RWPE2 (cell line): ENCODE results near the gene C1QL4.
"Not testable (repeated sequence)": the region's sequence is repeated elsewhere in the genome, so short reads cannot be mapped to it uniquely, and the experiment has no call there.

ENCODE experiments used
- ATAC-seq: fragments of 200-7000 bp; cut with Tn5 transposase; 3 replicates; pipeline ENCODE4 v1.9.1; 2021; ENCODE audit warnings: low read depth
- DNase-seq: peaks from one replicate; pipeline ENCODE4 v3.0.0-alpha.2; 2020; ENCODE audit warnings: low spot score
- H3K27ac ChIP-seq: fragments of 450-650 bp; 2 replicates; pipeline ENCODE4 v1.5.1; 2017; ENCODE audit warnings: mild to moderate bottlenecking; ENCODE audit not compliant: poor library complexity, severe bottlenecking
- H3K27me3 ChIP-seq: fragments of 250-450 bp; sonication (Bioruptor Pico); 2 replicates; pipeline ENCODE4 v1.5.1; 2021; ENCODE audit warnings: mild to moderate bottlenecking, moderate library complexity; ENCODE audit not compliant: insufficient read depth, poor library complexity, severe bottlenecking
- H3K36me3 ChIP-seq: fragments of 250-450 bp; sonication (Bioruptor Pico); 2 replicates; pipeline ENCODE4 v1.5.1; 2020; ENCODE audit warnings: low read depth, mild to moderate bottlenecking, moderate library complexity
- H3K4me1 ChIP-seq: fragments of 250-450 bp; sonication (Bioruptor Pico); 2 replicates; pipeline ENCODE4 v1.5.1; 2021; ENCODE audit warnings: mild to moderate bottlenecking, moderate library complexity; ENCODE audit not compliant: insufficient read depth, poor library complexity, severe bottlenecking
- H3K4me3 ChIP-seq: fragments of 250-450 bp; sonication (Bioruptor Pico); 2 replicates; pipeline ENCODE4 v1.5.1; 2021; ENCODE audit warnings: mild to moderate bottlenecking, moderate library complexity; ENCODE audit not compliant: severe bottlenecking
- H3K9me3 ChIP-seq: fragments of 250-450 bp; sonication (Bioruptor Pico); 2 replicates; pipeline ENCODE4 v1.5.1; 2021; ENCODE audit warnings: mild to moderate bottlenecking, moderate library complexity; ENCODE audit not compliant: severe bottlenecking
- CTCF ChIP-seq: fragments of 450-650 bp; IDR thresholded peaks from one replicate; pipeline ENCODE4 v1.5.1; 2017; ENCODE audit warnings: mild to moderate bottlenecking, moderate library complexity; ENCODE audit not compliant: poor library complexity, severe bottlenecking

Gene C1QL4

DNA sequence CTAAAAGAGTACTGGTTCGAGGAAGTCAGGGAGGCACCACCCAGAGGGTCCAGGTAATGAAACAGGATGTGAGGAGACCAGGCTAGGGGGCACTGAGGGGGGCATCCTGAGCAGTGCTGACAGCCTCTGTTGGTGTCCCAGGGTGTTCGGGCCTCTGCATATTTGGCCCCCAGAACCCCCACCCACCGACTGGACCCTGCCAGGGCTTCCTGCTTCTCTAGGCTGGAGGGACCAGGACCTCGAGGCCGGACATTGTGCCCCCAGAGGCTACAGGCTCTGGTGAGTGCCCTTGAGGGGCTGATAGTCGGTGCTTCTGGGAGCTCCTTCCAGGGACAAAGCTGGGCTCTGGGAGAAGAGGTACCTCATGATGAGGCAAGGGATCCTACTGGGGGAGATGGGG, 11.4 kb downstream of the C1QL4 start:
- Histone ChIP-seq H3K27me3 (no peaks in the 10 kb centered on the region), H3K9me3 (no peaks in the 10 kb centered on the region), H3K27ac (no peak overlapping the region), H3K4me3 (no peak overlapping the region), H3K4me1 (peaks cover 4% of the 10 kb centered on the region), H3K36me3 (peaks cover 46% of the 10 kb centered on the region)
- DNase-seq (peak; percentile 41), ATAC-seq (no peak)
- TF ChIP-seq CTCF, result no peak

- DNase-seq (peak; percentile 21), ATAC-seq (no peak)
- no peak for TF ChIP-seq CTCF
- Histone ChIP-seq H3K27me3 (no peaks in the 10 kb centered on the region), H3K9me3 (no peaks in the 10 kb centered on the region), H3K36me3 (peaks cover 33% of the 10 kb centered on the region), H3K4me3 (peak overlapping the region; percentile 49), H3K4me1 (peaks cover 4% of the 10 kb centered on the region), H3K27ac (peak overlapping the region; percentile 48)
Observed at GRCh38 chr12:49323524-49324097, 13.4 kb downstream of the C1QL4 start.

GRCh38 chr12:49322708-49323523, 14.1 kb downstream of the C1QL4 start, which contains the start of gene TROAP:
TROAP (plus strand) TSS chr12:49323255; CDS start chr12:49323609, 354 bp downstream.
- TF ChIP-seq CTCF, result no peak
- H3K9me3 ChIP-seq, result no peaks in the 10 kb centered on the region
- H3K4me3 ChIP-seq, result peak within 1 kb of the TSS; percentile 49
- DNase-seq, result peak; percentile 97
- no peaks in the 10 kb centered on the region for H3K27me3 ChIP-seq
- H3K4me1 ChIP-seq, result peaks cover 4% of the 10 kb centered on the region
- H3K36me3 ChIP-seq, result peaks cover 33% of the 10 kb centered on the region
- peak within 1 kb of the TSS; percentile 48 for H3K27ac ChIP-seq
- peak; percentile 97 for ATAC-seq

GRCh38 chr12:49322367-49322707, 14.7 kb downstream of the C1QL4 start:
- peaks cover 29% of the 10 kb centered on the region for H3K36me3 ChIP-seq
- TF ChIP-seq CTCF, result no peak
- peaks cover 4% of the 10 kb centered on the region for H3K4me1 ChIP-seq
- no peaks in the 10 kb centered on the region for H3K9me3 ChIP-seq
- ATAC-seq, result no peak
- H3K27me3 ChIP-seq, result no peaks in the 10 kb centered on the region
- DNase-seq, result no peak
- H3K27ac ChIP-seq, result peak overlapping the region; percentile 48
- peak overlapping the region; percentile 49 for H3K4me3 ChIP-seq

DNA sequence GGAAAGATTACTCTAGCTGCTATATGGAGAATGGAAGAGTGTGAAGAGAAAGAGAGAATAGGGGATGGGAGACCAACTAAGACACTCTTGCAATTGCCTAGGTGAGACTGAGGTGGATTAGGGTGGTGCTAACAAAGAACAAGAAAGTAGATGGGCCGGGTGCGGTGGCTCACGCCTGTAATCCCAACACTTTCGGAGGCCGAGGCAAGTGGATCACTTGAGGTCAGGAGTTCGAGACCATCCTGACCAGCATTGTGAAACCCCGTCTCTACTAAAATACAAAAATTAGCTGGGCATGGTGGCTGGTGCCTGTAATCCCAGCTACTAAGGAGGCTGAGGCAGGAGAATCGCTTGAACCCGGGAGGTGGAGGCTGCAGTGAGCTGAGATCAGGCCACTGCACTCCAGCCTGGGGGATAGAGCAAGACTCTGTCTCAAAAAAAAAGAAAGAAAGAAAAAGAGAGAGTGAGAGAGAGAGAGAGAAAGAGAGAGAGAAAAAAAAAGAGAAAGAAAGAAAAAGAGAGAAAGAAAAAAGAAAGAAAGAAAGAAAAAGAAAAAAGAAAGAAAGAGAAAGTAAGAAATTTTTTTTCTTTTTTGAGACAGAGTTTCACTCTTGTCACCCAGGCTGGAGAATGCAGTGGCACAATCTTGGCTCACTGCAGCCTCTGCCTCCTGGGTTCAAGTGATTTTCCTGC, 16.4 kb downstream of the C1QL4 start:
- ATAC-seq, H3K9me3 ChIP-seq, DNase-seq, H3K27ac ChIP-seq, H3K4me1 ChIP-seq, H3K27me3 ChIP-seq, H3K4me3 ChIP-seq: not testable (repeated sequence)
- peaks cover 13% of the 10 kb centered on the region for H3K36me3 ChIP-seq

GRCh38 chr12:49317118-49317517, 19.9 kb downstream of the C1QL4 start:
- not testable (repeated sequence) for H3K27me3 ChIP-seq, H3K27ac ChIP-seq, H3K4me1 ChIP-seq, H3K36me3 ChIP-seq, H3K4me3 ChIP-seq, DNase-seq, ATAC-seq, H3K9me3 ChIP-seq
